Measurements from ENCODE around the gene TUBB8. TPM values are rescaled to one million over a fixed set of nuclear protein-coding genes. Genes with fewer than 3 reads are reported as not detected.

Gene TUBB8
- not detected in 2 replicates for total RNA-seq

- TF ChIP-seq, protein P1, sequence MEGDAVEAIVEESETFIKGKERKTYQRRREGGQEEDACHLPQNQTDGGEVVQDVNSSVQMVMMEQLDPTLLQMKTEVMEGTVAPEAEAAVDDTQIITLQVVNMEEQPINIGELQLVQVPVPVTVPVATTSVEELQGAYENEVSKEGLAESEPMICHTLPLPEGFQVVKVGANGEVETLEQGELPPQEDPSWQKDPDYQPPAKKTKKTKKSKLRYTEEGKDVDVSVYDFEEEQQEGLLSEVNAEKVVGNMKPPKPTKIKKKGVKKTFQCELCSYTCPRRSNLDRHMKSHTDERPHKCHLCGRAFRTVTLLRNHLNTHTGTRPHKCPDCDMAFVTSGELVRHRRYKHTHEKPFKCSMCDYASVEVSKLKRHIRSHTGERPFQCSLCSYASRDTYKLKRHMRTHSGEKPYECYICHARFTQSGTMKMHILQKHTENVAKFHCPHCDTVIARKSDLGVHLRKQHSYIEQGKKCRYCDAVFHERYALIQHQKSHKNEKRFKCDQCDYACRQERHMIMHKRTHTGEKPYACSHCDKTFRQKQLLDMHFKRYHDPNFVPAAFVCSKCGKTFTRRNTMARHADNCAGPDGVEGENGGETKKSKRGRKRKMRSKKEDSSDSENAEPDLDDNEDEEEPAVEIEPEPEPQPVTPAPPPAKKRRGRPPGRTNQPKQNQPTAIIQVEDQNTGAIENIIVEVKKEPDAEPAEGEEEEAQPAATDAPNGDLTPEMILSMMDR (IDR thresholded peaks at IDR 0.05; ENCODE audit: insufficient read depth, low read length, severe bottlenecking): no peak
- Histone ChIP-seq H3K27me3 (ENCODE audit: control insufficient read depth, insufficient read depth, low read length) (no peaks in the 10 kb centered on the region), H3K36me3 (ENCODE audit: control insufficient read depth, insufficient read depth, low read length) (no peaks in the 10 kb centered on the region), H3K4me3 (ENCODE audit: low read depth, low read length) (no peak within 1 kb of the TSS)
- FAIRE-seq (no peak), DNase-seq (ENCODE audit: low read depth) (no peak)
Measured at GRCh38 chr10:48996-49395, at the start of gene TUBB8. TUBB8 (minus strand) TSS chr10:49296; CDS start chr10:49238, 58 bp downstream.

GRCh38 chr10:96466-96865 lies 47.4 kb upstream of the TUBB8 start:
- FAIRE-seq (no peak), DNase-seq (ENCODE audit: low read depth) (no peak)
- no peaks in the 10 kb centered on the region for H3K36me3 ChIP-seq (ENCODE audit: control insufficient read depth, insufficient read depth, low read length)

GRCh38 chr10:95356-96115 lies 46.4 kb upstream of the TUBB8 start:
- H3K27me3 ChIP-seq (ENCODE audit: control insufficient read depth, insufficient read depth, low read length): no peaks in the 10 kb centered on the region
- TF ChIP-seq, protein P1 (IDR thresholded peaks at IDR 0.05; ENCODE audit: insufficient read depth, low read length, severe bottlenecking): no peak
- FAIRE-seq: no peak
- DNase-seq (ENCODE audit: low read depth): no peak
- H3K36me3 ChIP-seq (ENCODE audit: control insufficient read depth, insufficient read depth, low read length): no peaks in the 10 kb centered on the region
- H3K4me3 ChIP-seq (ENCODE audit: low read depth, low read length): no peak overlapping the region

More at GRCh38 chr10:96466-96865, 47.4 kb upstream of the TUBB8 start:
- Histone ChIP-seq H3K27me3 (ENCODE audit: control insufficient read depth, insufficient read depth, low read length) (no peaks in the 10 kb centered on the region), H3K4me3 (ENCODE audit: low read depth, low read length) (no peak overlapping the region)
- TF ChIP-seq, protein P1 (IDR thresholded peaks at IDR 0.05; ENCODE audit: insufficient read depth, low read length, severe bottlenecking): no peak

GRCh38 chr10:94613-95012 lies 45.5 kb upstream of the TUBB8 start:
- FAIRE-seq (no peak), DNase-seq (ENCODE audit: low read depth) (no peak)
- no peaks in the 10 kb centered on the region for H3K36me3 ChIP-seq (ENCODE audit: control insufficient read depth, insufficient read depth, low read length)
- H3K27me3 ChIP-seq (ENCODE audit: control insufficient read depth, insufficient read depth, low read length): no peaks in the 10 kb centered on the region
- TF ChIP-seq, protein P1 (IDR thresholded peaks at IDR 0.05; ENCODE audit: insufficient read depth, low read length, severe bottlenecking): no peak
- H3K4me3 ChIP-seq (ENCODE audit: low read depth, low read length): no peak overlapping the region

GRCh38 chr10:92846-93245 lies 43.8 kb upstream of the TUBB8 start:
- no peak overlapping the region for H3K4me3 ChIP-seq (ENCODE audit: low read depth, low read length)
- no peaks in the 10 kb centered on the region for H3K36me3 ChIP-seq (ENCODE audit: control insufficient read depth, insufficient read depth, low read length)
- DNase-seq (ENCODE audit: low read depth): peak; percentile 77
- FAIRE-seq: no peak
- no peaks in the 10 kb centered on the region for H3K27me3 ChIP-seq (ENCODE audit: control insufficient read depth, insufficient read depth, low read length)
- TF ChIP-seq, protein P1 (IDR thresholded peaks at IDR 0.05; ENCODE audit: insufficient read depth, low read length, severe bottlenecking): no peak

- FAIRE-seq (no peak), DNase-seq (ENCODE audit: low read depth) (no peak)
- TF ChIP-seq, protein P1 (IDR thresholded peaks at IDR 0.05; ENCODE audit: insufficient read depth, low read length, severe bottlenecking): no peak
- no peak overlapping the region for H3K4me3 ChIP-seq (ENCODE audit: low read depth, low read length)
- H3K27me3 ChIP-seq (ENCODE audit: control insufficient read depth, insufficient read depth, low read length): no peaks in the 10 kb centered on the region
- no peaks in the 10 kb centered on the region for H3K36me3 ChIP-seq (ENCODE audit: control insufficient read depth, insufficient read depth, low read length)
Measured at GRCh38 chr10:92153-92552, 43.1 kb upstream of the TUBB8 start.

All from bronchial epithelial cell (primary cell).